HEK293 (cell line): ENCODE results near the gene CHST3.

Source experiments
- YY1 ChIP-seq: fragments of 450-650 bp; formaldehyde crosslinking; IDR thresholded peaks from 2 replicates; pipeline ENCODE4 v1.5.1; 2018; ENCODE audit warnings: missing biosample characterization, missing genetic modification characterization
- ZNF174 ChIP-seq: fragments of 450-650 bp; formaldehyde crosslinking; IDR thresholded peaks from 2 replicates; pipeline ENCODE4 v1.5.0; 2017; ENCODE audit warnings: missing biosample characterization, mild to moderate bottlenecking, missing genetic modification characterization
- ZSCAN16 ChIP-seq: fragments of 450-650 bp; formaldehyde crosslinking; IDR thresholded peaks from 2 replicates; pipeline ENCODE4 v1.5.1; 2016; ENCODE audit warnings: missing biosample characterization, missing genetic modification characterization
- TF ChIP-seq, protein P1 (sequence below): fragments of 450-650 bp; formaldehyde crosslinking; IDR thresholded peaks from 2 replicates; pipeline ENCODE4 v1.5.1; 2016; ENCODE audit warnings: missing biosample characterization, missing genetic modification characterization
- TF ChIP-seq, protein P2 (sequence below): fragments of 450-650 bp; formaldehyde crosslinking; IDR thresholded peaks from 2 replicates; pipeline ENCODE4 v1.5.1; 2016; ENCODE audit warnings: missing biosample characterization, missing genetic modification characterization

DNA sequence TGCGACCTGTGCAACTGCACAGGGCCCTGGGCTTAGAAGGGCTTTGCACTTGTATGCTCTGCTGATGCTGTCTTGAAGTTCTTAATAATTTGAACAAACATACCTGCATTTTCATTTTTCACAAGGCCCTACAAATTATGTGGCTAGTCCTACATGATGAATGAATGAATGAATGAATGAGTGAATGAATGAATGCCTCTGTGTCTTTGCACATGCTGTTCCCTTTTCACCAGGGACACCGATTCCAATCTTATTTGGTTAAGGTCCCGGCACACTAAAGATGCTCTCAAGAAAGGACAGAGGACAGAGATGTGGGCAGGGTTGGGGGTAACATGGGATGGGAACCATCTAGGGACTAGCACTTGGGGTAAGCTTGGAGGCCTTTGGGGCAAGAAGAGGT is 39.4 kb upstream of the CHST3 start:
- TF ChIP-seq YY1 = no peak
- TF ChIP-seq, protein P1, sequence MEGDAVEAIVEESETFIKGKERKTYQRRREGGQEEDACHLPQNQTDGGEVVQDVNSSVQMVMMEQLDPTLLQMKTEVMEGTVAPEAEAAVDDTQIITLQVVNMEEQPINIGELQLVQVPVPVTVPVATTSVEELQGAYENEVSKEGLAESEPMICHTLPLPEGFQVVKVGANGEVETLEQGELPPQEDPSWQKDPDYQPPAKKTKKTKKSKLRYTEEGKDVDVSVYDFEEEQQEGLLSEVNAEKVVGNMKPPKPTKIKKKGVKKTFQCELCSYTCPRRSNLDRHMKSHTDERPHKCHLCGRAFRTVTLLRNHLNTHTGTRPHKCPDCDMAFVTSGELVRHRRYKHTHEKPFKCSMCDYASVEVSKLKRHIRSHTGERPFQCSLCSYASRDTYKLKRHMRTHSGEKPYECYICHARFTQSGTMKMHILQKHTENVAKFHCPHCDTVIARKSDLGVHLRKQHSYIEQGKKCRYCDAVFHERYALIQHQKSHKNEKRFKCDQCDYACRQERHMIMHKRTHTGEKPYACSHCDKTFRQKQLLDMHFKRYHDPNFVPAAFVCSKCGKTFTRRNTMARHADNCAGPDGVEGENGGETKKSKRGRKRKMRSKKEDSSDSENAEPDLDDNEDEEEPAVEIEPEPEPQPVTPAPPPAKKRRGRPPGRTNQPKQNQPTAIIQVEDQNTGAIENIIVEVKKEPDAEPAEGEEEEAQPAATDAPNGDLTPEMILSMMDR (tag by site-specific recombination) = no peak
- TF ChIP-seq, protein P2, sequence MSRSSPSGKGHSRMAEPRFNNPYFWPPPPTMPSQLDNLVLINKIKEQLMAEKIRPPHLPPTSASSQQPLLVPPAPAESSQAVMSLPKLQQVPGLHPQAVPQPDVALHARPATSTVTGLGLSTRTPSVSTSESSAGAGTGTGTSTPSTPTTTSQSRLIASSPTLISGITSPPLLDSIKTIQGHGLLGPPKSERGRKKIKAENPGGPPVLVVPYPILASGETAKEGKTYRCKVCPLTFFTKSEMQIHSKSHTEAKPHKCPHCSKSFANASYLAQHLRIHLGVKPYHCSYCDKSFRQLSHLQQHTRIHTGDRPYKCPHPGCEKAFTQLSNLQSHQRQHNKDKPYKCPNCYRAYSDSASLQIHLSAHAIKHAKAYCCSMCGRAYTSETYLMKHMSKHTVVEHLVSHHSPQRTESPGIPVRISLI = no peak
- no peak for TF ChIP-seq ZSCAN16 (tag by site-specific recombination)
- no peak for TF ChIP-seq ZNF174 (tag by site-specific recombination)
